NCI-H2081 treated with DMSO at 0.1 percent for 48 hours (cell line): ENCODE measurements around the gene ACSM6.

Experiments
- DNase-seq: peaks from one replicate; lab custom pipeline; 2025; lab: John Stamatoyannopoulos, UW

The ACSM6 gene

DNA sequence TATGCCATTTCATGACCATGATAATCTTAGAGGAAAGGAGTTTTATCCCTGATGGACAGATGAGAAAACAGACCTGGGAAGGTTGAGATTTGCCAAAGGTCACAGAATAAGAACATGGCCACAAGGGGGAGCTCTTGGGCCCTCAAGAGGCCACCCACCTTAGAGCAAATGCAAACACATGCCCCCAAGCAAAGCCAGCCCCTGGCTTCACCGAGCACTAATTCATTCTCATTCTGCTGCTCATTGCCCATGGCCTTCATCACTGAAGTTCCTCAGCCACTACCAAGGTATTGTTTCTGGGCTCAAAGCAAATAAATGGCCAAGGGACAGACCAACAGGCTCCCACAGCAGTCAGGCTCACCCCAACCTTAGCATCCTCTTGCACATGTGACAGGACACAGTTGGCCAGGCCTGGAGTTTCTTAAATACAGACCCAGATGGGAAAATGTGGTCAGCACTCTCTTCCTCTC, 52.6 kb downstream of the ACSM6 start:
- DNase-seq = no peak

DNA sequence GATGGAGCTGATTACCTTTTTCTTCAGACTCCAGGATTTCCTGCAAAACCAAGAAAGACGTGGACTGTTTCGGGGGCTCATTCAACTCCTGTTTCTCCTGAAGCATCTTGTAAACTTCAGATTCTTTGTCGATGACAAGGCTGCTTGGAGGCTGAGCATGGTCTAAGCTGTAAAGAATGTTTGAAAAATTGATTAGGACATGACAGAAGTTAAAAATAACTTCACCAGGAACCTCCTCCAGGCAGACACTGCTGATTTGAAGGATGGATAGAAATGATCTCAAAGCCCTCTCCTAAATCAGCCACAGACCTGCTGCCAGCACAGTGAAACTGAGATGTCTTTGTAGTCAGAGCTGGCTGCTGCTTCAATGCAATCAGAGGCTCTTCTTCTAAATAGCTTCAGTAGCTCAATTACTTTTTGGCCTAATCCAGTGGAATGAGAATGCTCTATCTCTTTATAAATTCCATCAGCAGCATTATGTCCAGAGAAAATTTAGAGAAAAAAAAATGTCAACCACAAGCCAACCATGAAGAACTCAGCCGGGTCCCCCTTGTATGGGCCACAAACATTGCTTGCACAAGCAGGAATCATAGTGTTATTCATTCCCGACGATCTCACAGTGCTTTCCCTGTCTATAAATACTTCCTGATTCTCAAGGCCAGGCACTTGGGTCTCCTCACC, 53.3 kb downstream of the ACSM6 start:
- DNase-seq = no peak

- DNase-seq = no peak
Measured at GRCh38 chr10:95247881-95248583, 54.0 kb downstream of the ACSM6 start.

GRCh38 chr10:95248989-95249388, 55.0 kb downstream of the ACSM6 start:
- DNase-seq = no peak

GRCh38 chr10:95249467-95249866, 55.4 kb downstream of the ACSM6 start:
- DNase-seq = no peak

GRCh38 chr10:95250856-95251255, 56.8 kb downstream of the ACSM6 start:
- no peak for DNase-seq

DNA sequence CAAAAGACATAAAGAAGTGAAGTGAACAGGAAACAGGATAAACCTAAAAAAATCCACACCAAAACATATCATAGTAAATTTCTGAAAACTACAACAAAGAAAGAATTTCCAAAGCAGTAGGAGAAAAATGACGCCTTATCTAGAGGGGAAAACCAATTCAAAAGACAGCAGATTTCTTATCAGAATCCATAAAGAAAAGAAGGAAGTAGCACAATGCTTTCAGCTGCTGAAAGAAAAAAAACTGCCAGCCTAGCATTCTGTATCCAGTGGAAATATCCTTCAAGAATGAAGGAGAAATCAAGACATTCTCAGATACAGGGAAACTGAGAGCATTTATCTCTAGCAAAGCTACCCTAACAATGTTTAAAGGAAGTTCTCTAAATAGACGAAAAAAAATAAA, 59.0 kb downstream of the ACSM6 start:
- DNase-seq = no peak

GRCh38 chr10:95253686-95254085, 59.6 kb downstream of the ACSM6 start:
- no peak for DNase-seq

DNA sequence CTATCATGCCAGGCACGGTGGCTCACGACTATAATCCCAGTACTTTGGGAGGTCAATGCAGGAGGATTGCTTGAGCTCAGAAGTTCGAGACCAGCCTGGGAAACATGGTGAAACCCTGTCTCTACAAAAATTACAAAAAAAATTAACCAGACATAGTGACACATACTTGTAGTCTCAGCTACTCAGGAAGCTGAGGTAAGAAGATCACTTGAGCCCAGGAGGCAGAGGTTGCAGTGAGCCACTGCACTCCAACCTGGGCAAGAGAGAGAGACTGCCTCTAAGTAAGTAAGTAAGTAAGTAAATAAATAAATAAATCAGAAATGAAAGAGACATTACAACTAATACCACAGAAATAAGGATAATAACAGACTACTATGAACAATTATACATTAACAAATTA, 60.6 kb downstream of the ACSM6 start:
- no peak for DNase-seq

- no peak for DNase-seq
Measured at GRCh38 chr10:95256268-95256667, 62.2 kb downstream of the ACSM6 start.

DNA sequence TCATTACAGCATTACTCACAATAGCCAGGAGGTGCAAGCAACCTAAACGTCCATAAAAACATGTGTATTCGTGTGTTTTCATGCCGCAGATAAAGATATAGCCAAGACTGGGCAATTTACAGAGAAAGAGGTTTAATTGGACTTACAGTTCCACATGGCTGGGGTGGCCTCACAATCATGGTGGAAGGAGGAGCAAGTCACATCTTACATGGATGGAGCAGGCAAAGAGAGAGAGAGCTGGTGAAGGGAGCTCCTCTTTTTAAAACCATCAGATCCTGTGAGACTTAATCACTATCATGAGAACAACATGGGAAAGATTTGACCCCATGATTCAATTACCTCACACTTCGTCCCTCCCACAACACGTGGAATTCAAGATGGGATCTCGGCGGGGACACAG, 63.8 kb downstream of the ACSM6 start:
- no peak for DNase-seq

GRCh38 chr10:95260397-95260881, 66.4 kb downstream of the ACSM6 start:
- DNase-seq = no peak

- no peak for DNase-seq
Measured at GRCh38 chr10:95260909-95261552, 67.0 kb downstream of the ACSM6 start.

DNA sequence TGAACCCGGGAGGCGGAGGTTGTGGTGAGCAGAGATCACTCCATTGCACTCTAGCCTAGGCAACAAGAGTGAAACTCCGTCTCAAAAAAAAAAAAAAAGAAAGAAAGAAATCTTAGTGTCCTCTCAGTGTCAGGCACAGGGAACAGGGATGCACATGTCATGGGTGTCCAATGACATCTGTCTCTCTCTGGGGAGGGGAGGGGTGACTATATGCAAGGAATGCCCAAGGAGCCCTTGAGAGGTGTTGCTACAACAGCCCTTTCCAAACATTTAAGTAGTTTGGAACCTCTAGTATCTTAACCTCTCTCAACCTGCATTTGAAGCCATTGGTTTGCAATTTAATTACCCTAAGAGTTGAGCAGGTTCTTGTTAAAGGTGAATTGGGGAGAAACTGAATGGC, 67.9 kb downstream of the ACSM6 start:
- no peak for DNase-seq

GRCh38 chr10:95262763-95263518, 68.9 kb downstream of the ACSM6 start:
- DNase-seq = no peak

DNA sequence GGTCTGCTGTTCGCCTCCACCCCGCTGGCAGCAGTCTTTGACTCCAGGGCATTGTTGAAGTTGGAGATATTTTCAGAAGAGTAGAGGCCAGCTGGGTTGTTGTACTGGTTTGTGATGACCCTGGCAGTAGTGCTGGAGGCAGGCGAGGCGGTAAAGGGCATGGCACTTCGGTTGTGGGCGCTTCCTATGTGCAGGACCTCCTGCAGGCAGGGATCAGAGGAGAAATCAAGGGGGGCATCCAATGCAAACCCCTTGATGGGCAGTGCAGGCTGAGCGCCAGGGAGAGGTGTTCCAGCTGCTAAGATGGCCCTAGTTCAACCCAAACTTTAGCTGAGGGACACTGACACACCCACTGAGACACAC, 69.8 kb downstream of the ACSM6 start:
- no peak for DNase-seq

DNA sequence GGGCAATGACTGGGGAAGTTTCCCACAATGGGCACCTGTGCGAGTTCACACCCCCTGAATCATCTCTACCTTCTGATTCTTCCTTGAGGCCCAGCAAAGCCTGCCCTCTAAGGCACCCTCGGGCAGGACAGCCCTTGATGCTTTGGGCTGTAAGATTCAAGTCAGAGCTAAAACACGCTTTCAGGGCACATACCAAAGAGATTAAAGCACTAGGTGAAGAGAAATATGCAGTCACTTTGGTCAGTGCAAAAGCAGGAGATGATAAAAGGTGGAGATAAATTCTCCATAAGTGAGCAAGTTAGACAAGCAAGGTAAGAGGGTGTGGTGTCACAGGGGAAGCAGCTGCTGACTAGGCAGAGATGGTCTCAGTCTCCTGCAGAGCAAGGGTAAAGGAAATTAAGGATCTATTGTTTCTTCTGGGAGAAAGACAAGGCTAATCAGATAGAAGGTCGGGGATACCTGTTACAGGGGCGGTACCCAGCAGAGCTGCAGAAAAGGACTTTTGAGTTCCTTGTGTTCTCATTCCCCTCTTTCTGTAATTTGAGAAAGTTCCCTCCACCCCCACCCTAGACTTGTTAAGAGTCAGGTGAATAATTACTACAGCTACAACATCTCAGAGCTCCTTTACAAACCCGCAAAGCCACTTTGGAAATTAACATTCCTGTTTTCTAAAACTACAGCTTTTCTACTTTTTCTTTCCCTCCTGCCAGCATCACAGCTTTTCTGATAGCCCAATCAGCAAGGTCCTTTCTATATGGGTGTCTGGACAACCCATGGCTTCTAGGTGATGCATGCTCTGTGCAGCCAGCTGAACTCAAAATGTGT, 70.4 kb downstream of the ACSM6 start:
- no peak for DNase-seq

GRCh38 chr10:95265572-95265971, 71.5 kb downstream of the ACSM6 start:
- DNase-seq = no peak

DNA sequence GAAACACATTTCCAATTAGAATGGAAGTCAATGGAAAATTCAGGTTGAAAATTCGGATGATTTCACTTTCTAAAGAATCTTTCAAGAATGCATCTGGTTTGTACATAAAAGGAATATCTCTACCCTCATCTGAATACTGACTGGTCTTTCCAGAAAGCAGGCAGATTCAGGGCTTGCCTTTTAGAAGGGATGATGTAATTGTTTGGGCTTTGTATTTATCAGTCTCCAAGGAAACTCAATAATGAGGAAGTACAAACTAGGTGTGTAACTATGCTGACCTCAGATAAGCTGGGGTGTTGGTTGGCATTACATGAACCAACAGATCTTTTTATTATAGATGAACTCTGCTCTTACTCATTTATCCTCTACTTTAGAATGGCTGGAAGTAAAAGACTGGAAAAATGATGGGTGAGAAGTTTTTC, 72.6 kb downstream of the ACSM6 start:
- peak; percentile 28 for DNase-seq

GRCh38 chr10:95267251-95267650, 73.2 kb downstream of the ACSM6 start:
- no peak for DNase-seq

GRCh38 chr10:95268438-95268837, 74.4 kb downstream of the ACSM6 start:
- no peak for DNase-seq
